ENCODE measurements around the gene ASPHD1.
"Not testable (repeated sequence)": the region's sequence is repeated elsewhere in the genome, so short reads cannot be mapped to it uniquely, and the experiment has no call there.

ASPHD1 gene

GRCh38 chr16:29868396-29869009, 31.8 kb upstream of the ASPHD1 start:
- Mint-ChIP-seq H3K4me3 (no peak overlapping the region), H3K4me1 (peaks cover 2 to 4% of the 10 kb centered on the region in 2 donors), H3K36me3 (no peaks in the 10 kb centered on the region), H3K27me3 (peaks cover 0 to 5% of the 10 kb centered on the region in 2 donors), H3K27ac (no peak overlapping the region), H3K9me3 (no peaks in the 10 kb centered on the region)
- DNase-seq (no peak), ATAC-seq (replicated peaks) (no peak)

GRCh38 chr16:29869067-29869466, 31.2 kb upstream of the ASPHD1 start:
- ATAC-seq (replicated peaks); H3K9me3 Mint-ChIP-seq: not testable (repeated sequence)

GRCh38 chr16:29871822-29872546, 28.3 kb upstream of the ASPHD1 start:
- H3K27me3 Mint-ChIP-seq, result peaks cover 15 to 19% of the 10 kb centered on the region in 2 donors
- H3K27ac Mint-ChIP-seq, result no peak overlapping the region
- H3K4me3 Mint-ChIP-seq, result no peak overlapping the region
- peaks cover 5 to 9% of the 10 kb centered on the region in 2 donors for H3K4me1 Mint-ChIP-seq
- ATAC-seq (replicated peaks) (no peak), DNase-seq (no peak)
- H3K9me3 Mint-ChIP-seq, result no peaks in the 10 kb centered on the region
- no peaks in the 10 kb centered on the region for H3K36me3 Mint-ChIP-seq

More at GRCh38 chr16:29869067-29869466, 31.2 kb upstream of the ASPHD1 start:
- H3K27me3 Mint-ChIP-seq, H3K4me1 Mint-ChIP-seq, H3K36me3 Mint-ChIP-seq, H3K27ac Mint-ChIP-seq, DNase-seq, H3K4me3 Mint-ChIP-seq: not testable (repeated sequence)

- no peak for ATAC-seq (replicated peaks)
Measured at GRCh38 chr16:29873319-29873718, 27.0 kb upstream of the ASPHD1 start.

GRCh38 chr16:29875206-29875605, 25.1 kb upstream of the ASPHD1 start:
- ATAC-seq (replicated peaks), result no peak
- Mint-ChIP-seq H3K4me1 (peaks cover 12 to 18% of the 10 kb centered on the region in 2 donors), H3K27ac (no peak overlapping the region)

More at GRCh38 chr16:29873319-29873718, 27.0 kb upstream of the ASPHD1 start:
- DNase-seq, result no peak
- Mint-ChIP-seq H3K4me1 (peaks cover 12 to 18% of the 10 kb centered on the region in 2 donors), H3K4me3 (no peak overlapping the region), H3K9me3 (peaks cover 5% of the 10 kb centered on the region in 2 donors), H3K27me3 (peaks cover 27 to 29% of the 10 kb centered on the region in 2 donors), H3K36me3 (peaks cover 0 to 4% of the 10 kb centered on the region in 2 donors), H3K27ac (no peak overlapping the region)

GRCh38 chr16:29876217-29876593, 24.1 kb upstream of the ASPHD1 start:
- peaks cover 41 to 45% of the 10 kb centered on the region in 2 donors for H3K27me3 Mint-ChIP-seq
- H3K36me3 Mint-ChIP-seq, result peaks cover 0 to 4% of the 10 kb centered on the region in 2 donors
- H3K27ac Mint-ChIP-seq, result no peak overlapping the region

More at GRCh38 chr16:29875206-29875605, 25.1 kb upstream of the ASPHD1 start:
- DNase-seq, result no peak
- peaks cover 37 to 40% of the 10 kb centered on the region in 2 donors for H3K27me3 Mint-ChIP-seq
- peaks cover 5% of the 10 kb centered on the region in 2 donors for H3K9me3 Mint-ChIP-seq
- no peak overlapping the region for H3K4me3 Mint-ChIP-seq
- peaks cover 0 to 4% of the 10 kb centered on the region in 2 donors for H3K36me3 Mint-ChIP-seq

GRCh38 chr16:29876594-29877249, 23.6 kb upstream of the ASPHD1 start:
- Mint-ChIP-seq H3K9me3 (peaks cover 5% of the 10 kb centered on the region in 2 donors), H3K27me3 (peaks cover 42 to 46% of the 10 kb centered on the region in 2 donors), H3K27ac (no peak overlapping the region), H3K4me3 (peak overlapping the region; percentile 68 to 72), H3K36me3 (peaks cover 0 to 4% of the 10 kb centered on the region in 2 donors), H3K4me1 (peaks cover 12 to 18% of the 10 kb centered on the region in 2 donors)
- peak; percentile 39 to 41 for ATAC-seq (replicated peaks)
- DNase-seq, result no peak

More at GRCh38 chr16:29876217-29876593, 24.1 kb upstream of the ASPHD1 start:
- peaks cover 5% of the 10 kb centered on the region in 2 donors for H3K9me3 Mint-ChIP-seq
- DNase-seq (no peak), ATAC-seq (replicated peaks) (no peak)
- peak overlapping the region; percentile 68 to 72 for H3K4me3 Mint-ChIP-seq
- peaks cover 12 to 18% of the 10 kb centered on the region in 2 donors for H3K4me1 Mint-ChIP-seq

- DNase-seq, result peak; percentile 34
- H3K27ac Mint-ChIP-seq, result no peak overlapping the region
- H3K27me3 Mint-ChIP-seq, result peaks cover 42 to 46% of the 10 kb centered on the region in 2 donors
- H3K4me3 Mint-ChIP-seq, result peak overlapping the region; percentile 51 to 61
- H3K36me3 Mint-ChIP-seq, result peaks cover 0 to 4% of the 10 kb centered on the region in 2 donors
- peaks cover 5% of the 10 kb centered on the region in 2 donors for H3K9me3 Mint-ChIP-seq
- peak; percentile 82 to 84 for ATAC-seq (replicated peaks)
- H3K4me1 Mint-ChIP-seq, result peaks cover 12 to 18% of the 10 kb centered on the region in 2 donors
Measured at GRCh38 chr16:29877266-29877961, 22.9 kb upstream of the ASPHD1 start.

- H3K36me3 Mint-ChIP-seq, result peaks cover 0 to 4% of the 10 kb centered on the region in 2 donors
- H3K4me1 Mint-ChIP-seq, result peaks cover 12 to 18% of the 10 kb centered on the region in 2 donors
- ATAC-seq (replicated peaks) (no peak), DNase-seq (no peak)
- H3K27me3 Mint-ChIP-seq, result peaks cover 47 to 51% of the 10 kb centered on the region in 2 donors
- H3K9me3 Mint-ChIP-seq, result peaks cover 5% of the 10 kb centered on the region in 2 donors
- no peak overlapping the region for H3K4me3 Mint-ChIP-seq
- no peak overlapping the region for H3K27ac Mint-ChIP-seq
Measured at GRCh38 chr16:29878172-29878571, 22.1 kb upstream of the ASPHD1 start.

- H3K4me1 Mint-ChIP-seq, result peaks cover 12 to 18% of the 10 kb centered on the region in 2 donors
- peaks cover 47 to 57% of the 10 kb centered on the region in 2 donors for H3K27me3 Mint-ChIP-seq
Measured at GRCh38 chr16:29881050-29881449, 19.2 kb upstream of the ASPHD1 start.

GRCh38 chr16:29883987-29884386, 16.3 kb upstream of the ASPHD1 start:
- H3K4me1 Mint-ChIP-seq, result no peaks in the 10 kb centered on the region
- no peaks in the 10 kb centered on the region for H3K36me3 Mint-ChIP-seq
- no peak for ATAC-seq (replicated peaks)
- no peaks in the 10 kb centered on the region for H3K9me3 Mint-ChIP-seq
- no peak overlapping the region for H3K4me3 Mint-ChIP-seq
- no peak overlapping the region for H3K27ac Mint-ChIP-seq
- DNase-seq, result no peak
- peaks cover 23 to 33% of the 10 kb centered on the region in 2 donors for H3K27me3 Mint-ChIP-seq

More at GRCh38 chr16:29881050-29881449, 19.2 kb upstream of the ASPHD1 start:
- no peak overlapping the region for H3K27ac Mint-ChIP-seq
- DNase-seq (no peak), ATAC-seq (replicated peaks) (no peak)
- peaks cover 0 to 4% of the 10 kb centered on the region in 2 donors for H3K36me3 Mint-ChIP-seq
- H3K9me3 Mint-ChIP-seq, result peaks cover 5% of the 10 kb centered on the region in 2 donors
- no peak overlapping the region for H3K4me3 Mint-ChIP-seq

- not testable (repeated sequence) for H3K4me3 Mint-ChIP-seq; H3K9me3 Mint-ChIP-seq; H3K27ac Mint-ChIP-seq; H3K4me1 Mint-ChIP-seq; ATAC-seq (replicated peaks); H3K27me3 Mint-ChIP-seq; DNase-seq; H3K36me3 Mint-ChIP-seq
Measured at GRCh38 chr16:29889372-29889771, 10.9 kb upstream of the ASPHD1 start.

- peaks cover 15% of the 10 kb centered on the region in 2 donors for H3K27me3 Mint-ChIP-seq
- no peaks in the 10 kb centered on the region for H3K4me1 Mint-ChIP-seq
- H3K4me3 Mint-ChIP-seq, result no peak overlapping the region
- no peak for DNase-seq
- H3K9me3 Mint-ChIP-seq, result no peaks in the 10 kb centered on the region
- no peak overlapping the region for H3K27ac Mint-ChIP-seq
- no peak for ATAC-seq (replicated peaks)
- no peaks in the 10 kb centered on the region for H3K36me3 Mint-ChIP-seq
Measured at GRCh38 chr16:29891525-29892457, 8.5 kb upstream of the ASPHD1 start.
